T-helper 2 cell (primary cell): ENCODE measurements around the gene GNE.
"Not testable (repeated sequence)": the region's sequence is repeated elsewhere in the genome, so short reads cannot be mapped to it uniquely, and the experiment has no call there.

Experiments used
- DNase-seq, 5 experiments: peaks; one replicate each; pipeline versions ENCODE4 v3.0.0 to v3.0.0-alpha.2; 2012 to 2022

Gene GNE

DNA sequence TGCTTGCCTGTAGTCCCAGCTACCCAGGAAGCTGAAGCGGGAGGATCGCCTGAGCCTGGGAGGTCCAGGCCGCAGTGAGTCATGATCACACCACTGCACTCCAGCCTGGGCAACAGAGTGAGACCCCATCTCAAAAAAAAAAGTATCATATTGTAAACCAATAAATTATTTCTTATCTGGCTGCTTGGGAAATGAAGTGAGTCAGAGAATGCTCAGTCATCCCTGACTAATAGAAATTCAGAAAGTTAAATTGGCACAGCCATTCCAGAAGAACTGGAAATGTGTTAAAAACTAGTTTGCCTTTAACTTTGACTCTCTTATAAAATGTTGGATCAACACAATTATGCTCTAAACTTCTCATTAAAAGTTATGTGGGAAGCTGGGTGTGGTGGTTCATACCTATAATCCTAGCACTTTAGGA is 9.8 kb upstream of the GNE start:
- DNase-seq: no peak

DNA sequence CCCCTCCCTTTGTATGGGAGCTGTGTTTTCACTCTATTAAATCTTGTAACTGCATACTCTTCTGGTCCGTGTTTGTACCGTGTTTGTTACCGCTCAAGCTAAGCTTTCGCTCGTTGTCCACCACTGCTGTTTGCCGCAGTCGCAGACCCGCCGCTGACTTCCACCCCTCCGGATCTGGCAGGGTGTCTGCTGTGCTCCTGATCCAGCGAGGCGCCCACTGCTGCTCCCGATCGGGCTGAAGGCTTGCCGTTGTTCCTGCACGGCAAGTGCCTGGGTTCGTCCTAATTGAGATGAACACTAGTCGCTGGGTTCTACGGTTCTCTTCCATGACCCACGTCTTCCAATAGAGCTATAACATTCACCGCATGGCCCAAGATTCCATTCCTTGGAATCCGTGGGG is 6.6 kb upstream of the GNE start:
- DNase-seq: no peak

DNA sequence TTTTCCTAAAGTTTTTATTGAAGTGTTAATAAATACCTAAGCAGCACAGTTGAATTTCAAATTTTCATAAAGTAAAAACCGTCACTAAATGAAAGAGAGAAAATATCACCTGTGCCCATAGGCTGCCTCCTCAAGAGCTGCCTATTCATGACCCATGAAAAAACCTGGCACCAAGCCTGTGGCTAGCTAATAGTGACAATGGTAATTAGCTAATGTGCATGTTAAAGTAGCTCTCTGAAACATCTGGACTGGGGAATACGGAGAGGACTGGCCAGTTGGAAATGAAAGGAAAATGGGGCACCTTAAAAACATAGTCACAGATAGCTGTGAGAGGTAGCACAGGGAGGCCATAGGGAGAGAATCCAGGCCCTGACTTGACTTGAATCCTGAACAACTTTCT is 5.4 kb upstream of the GNE start:
- DNase-seq: no peak

DNA sequence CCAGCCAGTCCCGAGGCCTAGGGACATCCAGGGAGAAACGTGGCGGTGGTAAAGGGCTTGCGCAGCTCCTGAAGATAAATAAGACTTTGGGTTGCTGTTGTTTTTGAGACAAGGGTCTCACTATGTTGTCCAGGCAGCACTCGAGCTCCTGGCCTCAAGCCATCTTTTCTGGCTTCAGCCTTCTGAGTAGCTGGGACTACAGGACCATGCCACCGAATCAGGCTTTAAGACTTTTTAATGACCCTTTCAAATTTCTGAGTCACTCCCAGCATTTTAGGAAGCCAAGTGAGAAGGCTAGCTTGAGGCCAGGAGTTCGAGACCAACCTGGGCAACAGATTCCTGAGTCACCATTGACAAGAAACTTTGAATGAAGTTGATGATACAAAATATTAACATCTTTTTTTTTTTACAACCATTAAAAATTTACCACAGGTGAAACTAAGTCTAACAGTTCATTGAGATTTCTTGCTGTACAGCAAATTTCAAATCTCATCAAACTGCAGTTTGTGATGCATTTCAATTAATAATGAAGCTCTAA is 817 bp upstream of the GNE start:
- DNase-seq: no peak

DNA sequence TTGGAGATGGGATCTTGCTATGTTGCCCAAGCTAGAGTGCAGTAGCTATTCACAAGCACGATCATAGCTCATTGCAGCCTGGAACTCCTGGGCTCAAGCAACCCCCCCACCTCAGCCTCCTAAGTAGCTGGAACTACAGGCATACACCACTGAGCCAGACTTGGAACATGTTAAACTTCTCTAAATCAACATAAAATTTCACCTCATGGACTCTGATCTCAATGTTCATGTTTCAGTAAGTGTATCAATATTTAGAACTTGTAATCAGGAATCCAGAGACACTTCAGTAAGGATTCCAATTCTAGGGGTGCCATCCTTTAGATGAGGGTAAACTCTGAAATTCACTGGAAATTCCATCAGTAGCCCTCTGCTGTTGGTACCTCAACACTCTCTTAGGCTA is 6.8 kb downstream of the GNE start:
- DNase-seq: no peak

DNA sequence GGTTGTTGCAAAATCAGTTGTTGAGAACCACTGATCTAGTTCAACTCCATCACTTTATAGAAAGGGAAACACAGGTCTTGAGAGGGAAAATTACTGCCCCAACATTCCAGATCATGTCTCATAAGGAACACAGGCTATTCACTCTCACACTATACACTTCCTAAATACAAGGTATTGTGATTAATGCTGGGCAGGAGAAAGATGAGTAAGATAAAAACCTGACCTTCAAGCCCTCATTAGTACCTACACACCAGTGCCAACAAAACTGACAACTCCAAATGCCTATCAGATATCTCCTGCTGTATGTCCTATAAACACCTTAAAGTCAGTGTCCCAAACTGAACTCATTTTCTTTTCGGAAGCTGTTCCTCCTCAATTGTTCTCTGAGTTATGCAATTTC is 8.2 kb downstream of the GNE start:
- no peak for DNase-seq

DNA sequence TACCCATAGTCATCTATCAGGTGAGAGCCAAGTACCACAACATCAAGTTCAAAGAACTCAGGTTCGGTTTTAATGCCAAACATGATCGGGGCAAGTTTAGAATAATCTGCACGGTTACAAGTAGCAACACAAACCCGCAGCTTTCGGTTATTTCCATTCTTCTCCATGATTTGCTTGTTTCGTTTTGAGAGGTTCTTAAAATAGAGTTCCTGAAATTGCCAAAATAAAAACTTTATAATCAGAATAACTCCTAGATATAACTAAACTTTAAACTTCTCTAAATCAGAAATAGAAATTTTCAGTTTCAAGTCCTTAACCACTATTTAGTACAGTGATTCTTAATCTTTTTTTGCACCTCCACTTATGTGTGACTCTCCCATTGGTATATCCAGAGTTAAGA is 9.1 kb downstream of the GNE start:
- no peak for DNase-seq

DNA sequence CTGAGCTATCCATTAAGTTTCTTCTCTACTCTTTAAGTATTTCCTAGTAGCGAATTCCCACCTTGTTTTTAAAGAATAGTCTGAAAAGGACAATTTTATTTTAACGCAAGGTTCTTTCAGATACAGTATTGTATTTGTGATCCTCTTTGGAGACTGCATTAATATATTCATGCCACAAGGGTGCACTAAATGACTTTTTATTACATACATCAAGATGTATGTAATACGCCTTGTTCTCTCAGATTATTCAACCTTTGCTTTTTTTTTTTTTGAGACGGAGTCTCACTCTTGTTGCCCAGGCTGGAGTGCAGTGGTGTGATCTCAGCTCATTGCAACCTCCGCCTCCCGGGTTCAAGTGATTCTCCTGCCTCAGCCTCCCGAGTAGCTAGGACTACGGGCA is 10.2 kb downstream of the GNE start:
- DNase-seq: peak in 1 of 5 experiments; percentile 66

DNA sequence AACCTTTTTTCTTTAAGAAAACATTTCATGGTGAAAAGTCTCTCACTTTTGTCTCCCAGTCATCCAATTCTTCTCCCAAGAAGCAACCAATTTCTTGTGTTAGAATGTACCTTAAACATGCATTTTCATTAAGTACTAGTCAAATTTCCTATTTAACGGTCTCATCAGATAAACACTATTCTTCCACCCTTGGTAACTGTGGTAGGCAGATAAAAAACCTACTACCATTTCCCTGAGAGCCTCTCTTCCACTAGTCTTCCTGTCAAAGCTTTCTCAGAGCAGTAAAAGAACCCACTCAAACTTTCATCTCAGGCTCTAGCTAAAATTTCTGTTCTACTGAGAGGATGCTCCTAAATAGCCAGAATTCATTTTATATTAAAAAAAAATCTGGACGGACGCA is 10.9 kb downstream of the GNE start:
- DNase-seq: no peak

DNA sequence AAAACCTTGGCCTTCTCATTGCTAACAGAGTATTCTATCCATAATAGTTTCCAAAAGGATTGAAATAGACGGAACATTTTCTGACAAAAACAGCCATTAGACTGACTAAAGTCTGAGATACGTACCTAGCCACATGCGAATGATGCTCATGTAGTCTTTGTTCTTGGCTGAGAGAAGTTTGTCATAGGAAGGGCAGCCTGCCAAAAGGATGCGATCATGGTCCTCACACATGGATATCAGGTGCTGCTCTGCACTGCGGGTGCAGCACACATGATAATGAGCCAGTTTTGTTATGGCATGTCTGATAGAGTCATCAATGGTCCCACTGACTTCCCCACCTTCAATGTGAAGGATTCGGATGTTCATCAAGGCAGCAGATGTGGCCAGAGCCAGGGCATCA is 12.3 kb downstream of the GNE start:
- no peak for DNase-seq

DNA sequence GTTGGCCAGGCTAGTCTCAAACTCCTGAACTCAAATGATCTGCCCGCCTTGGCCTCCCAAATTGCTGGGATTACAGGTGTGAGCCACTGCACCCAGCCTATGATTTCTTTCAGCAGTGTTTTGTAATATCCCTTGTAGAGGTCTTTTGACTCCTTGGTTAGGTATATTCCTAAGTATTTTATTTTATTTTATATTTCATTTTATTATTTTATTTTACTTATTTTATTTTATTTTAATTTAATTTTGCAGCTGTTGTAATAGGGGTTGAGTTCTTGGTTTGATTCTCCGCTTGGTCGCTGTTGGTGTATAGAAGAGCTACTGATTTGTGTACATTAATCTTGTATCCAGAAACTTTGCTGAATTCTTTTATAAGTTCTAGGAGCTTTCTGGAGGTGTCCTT is 18.6 kb downstream of the GNE start:
- not testable (repeated sequence) for DNase-seq

DNA sequence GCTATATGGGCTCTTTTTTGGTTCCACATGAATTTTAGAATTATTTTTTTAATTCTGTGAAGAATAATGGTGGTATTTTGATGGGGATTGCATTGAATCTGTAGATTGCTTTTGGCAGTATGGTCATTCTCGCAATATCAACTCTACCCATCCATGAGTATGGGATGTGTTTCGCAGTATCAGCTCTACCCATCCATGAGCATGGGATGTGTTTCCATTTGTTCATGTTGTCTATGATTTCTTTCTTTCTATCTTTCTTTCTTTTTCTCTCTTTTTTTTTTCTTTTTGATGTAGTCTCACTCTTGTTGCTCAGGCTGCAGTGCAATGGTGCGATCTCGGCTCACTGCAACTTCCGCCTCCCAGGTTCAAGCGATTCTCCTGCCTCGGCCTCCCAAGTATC is 19.0 kb downstream of the GNE start:
- DNase-seq: not testable (repeated sequence)

DNA sequence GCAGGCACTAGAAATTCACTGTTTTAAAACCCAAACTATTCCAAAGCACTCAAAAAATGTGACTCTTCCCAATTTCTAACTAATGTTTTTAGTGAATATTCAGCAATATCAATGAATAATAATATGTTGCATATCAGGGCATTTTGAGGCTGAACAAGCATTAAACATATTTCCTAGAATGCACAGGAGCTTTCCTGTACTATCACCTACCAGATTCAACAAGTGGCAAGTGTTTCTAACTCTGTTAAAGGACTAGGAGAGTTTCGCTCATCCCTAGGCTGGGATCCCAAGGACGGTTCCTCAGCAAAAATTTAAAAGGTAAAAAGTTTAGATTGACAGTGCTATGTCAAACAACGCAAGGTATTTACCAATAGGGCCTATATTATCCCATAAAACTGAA is 21.0 kb downstream of the GNE start:
- DNase-seq: no peak

DNA sequence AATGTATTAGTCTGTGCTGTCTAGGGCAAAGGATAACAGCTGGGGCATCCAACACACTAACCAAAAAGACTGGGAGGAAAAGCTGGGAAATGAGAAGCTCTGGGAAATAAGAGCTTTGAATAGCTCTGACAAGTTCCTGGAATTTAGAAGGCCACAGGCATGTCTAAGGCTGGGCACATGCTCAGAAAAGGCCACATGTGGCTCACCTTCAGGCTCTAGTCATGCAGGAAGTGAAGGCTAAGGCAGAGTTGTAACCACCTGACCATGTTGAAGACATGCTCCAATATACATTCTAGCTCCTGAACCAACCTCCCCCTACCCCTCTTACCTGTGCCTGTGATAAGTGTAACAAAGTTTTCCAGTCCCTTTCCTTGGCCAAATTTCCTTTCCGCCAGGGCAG is 35.8 kb downstream of the GNE start:
- DNase-seq: peak in 1 of 5 experiments; percentile 12

DNA sequence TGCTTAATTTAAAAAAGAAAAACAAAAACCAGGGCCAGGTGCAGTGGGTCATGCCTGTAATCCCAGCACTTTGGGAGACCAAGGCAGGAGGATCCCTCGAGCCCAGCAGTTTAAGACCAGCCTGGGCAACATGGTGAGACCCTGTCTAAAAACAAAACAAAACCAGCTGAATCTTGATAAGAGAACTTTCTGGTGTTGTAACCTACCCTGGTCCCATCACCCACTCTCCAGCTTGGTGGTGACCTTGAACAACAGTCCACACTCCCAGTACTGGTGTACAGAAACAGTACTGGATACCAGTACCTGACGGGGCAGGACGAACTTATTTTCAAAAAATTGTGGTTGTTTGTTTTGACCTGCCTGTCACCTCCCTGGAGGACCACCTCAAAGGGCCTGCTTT is 36.6 kb downstream of the GNE start:
- DNase-seq: no peak

DNA sequence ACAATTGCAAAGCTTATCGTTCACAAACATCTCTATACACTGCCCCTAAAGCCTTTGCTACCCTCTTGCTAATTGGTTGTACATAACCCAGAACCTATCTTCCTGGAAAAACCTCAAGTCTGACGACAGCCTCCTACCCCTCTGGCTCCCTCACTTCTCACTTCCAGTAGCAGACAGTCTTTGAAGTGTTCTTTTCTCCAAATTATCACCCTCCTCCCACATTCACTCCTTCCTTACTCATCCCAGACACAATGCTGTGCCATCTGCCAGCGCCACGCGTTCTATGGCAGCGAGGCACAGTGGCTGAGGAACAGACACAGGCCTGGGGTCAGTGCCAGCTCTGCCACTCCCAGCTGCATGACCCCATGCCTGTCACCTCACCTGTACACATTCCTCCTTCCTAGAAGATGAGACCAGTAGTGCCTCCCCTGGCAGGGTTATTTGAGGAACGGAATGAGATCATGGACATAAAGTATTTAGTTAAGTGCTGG is 39.8 kb downstream of the GNE start:
- DNase-seq: peak in 1 of 5 experiments; percentile 82

DNA sequence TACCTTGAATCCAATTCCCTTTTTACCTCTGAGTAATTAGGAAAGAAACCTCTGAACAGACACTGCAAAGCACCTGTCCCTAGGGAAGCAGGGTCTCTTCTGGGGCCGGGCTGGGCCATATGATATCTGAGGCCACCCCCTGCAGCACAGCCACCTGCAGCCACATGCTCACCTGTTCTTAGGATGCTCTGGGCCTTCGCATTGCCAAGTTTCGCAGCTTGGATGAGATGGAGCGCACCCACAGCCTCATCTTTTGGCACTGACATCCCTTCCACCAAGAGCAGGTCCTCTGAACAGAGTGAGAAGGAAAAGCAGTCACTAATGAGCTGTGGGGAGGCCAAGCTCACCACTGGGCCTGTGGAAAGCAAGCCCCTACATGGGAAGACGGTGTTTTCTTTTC is 40.2 kb downstream of the GNE start:
- no peak for DNase-seq

DNA sequence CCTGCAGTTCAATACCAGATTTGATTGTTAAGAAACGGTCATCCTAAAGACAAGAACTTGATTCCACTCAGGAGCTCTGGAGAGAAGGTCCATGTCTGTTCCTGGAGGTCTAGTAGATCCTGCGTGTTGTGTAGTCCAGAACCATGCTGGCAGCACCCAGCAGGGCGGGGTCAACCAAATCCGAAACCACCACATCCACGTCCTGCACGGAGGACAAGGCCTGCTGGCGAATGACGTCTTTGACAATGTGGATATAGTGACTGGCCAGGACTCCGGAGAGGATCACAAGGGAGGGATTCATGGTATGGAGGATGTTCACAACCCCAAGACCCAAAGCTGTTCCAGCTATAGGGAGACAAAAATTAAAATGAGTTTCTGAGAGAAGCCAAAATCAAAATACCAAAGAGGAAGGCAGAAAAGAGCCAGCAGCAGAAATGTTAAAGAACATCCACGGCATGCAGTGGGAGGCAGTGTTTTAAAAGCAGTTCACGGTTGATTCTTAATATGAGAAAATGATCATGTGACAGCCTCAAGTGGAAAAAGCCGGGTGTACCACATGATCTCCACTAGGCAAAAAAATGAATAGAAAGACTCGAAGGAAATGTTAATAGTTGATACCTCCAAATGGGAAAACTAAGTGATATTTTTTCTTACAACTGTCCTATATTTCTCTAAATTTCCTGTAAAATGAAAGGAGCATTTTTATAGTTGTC is 40.8 kb downstream of the GNE start:
- peak in 1 of 5 experiments; percentile 36 for DNase-seq

DNA sequence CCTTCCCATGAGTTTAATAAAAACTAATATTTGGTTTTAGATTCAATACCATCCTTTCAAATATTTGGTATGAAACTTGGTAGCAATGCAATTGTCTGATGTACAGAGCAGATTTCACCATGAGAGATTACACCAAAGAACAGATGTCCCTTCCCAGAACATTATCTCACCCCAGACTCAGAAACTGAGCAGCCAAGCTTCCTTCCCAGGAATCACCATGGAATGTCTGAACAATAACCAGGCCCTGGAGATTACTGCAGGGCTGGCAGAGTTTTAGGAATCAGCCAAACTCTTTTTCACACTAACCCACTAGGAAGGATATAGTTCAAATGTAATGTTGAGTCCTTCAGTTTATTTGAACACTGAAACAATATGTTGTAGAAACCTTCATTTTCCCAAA is 43.7 kb downstream of the GNE start:
- no peak for DNase-seq

DNA sequence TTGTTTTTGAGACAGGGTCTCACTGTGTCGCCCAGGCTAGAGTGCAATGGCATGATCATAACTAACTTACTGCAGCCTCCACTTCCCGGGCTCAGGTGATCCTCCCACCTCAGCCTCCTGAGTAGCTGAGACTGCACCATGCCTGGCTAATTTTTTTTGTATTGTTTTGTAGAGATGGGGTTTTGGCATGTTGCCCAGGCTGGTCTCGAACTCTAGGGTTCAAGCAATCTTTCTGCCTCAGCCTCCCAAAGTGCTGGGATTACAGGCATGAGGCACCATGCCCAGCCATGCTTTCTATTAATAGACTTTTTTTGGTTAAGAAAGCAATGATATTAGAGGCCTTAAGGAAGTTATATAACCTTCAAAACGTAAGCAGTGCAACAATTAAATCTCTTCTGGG is 44.3 kb downstream of the GNE start:
- no peak for DNase-seq

DNA sequence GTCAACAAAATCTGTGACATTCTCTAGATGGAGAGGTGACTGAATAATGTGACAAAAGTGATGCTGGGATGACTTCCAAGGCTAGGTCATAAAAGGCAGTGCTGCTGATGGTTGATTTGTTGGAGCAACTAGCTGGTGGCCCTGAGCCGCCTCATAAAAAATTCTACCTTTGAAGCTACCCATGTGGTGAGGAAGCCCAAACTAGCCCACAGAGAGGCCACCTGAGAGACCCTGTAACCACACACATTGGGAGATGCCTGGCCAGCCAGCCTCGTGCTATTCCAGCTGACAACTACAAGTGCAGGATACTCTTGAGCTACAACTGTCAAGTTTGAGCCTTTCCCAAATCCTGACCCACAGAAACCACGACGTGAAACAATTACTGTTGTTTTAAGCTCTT is 44.9 kb downstream of the GNE start:
- DNase-seq: no peak

DNA sequence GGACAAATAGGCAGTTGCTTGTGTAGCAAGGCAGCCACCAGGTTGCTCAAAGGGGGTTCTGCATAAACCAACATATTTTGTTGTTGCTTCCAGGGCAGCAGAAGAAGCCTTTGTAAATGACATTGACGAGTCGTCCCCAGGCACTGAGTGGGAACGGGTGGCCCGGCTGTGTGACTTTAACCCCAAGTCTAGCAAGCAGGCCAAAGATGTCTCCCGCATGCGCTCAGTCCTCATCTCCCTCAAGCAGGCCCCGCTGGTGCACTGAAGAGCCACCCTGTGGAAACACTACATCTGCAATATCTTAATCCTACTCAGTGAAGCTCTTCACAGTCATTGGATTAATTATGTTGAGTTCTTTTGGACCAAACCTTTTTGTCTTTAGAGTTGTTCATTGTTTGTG is 46.7 kb downstream of the GNE start:
- DNase-seq: no peak

DNA sequence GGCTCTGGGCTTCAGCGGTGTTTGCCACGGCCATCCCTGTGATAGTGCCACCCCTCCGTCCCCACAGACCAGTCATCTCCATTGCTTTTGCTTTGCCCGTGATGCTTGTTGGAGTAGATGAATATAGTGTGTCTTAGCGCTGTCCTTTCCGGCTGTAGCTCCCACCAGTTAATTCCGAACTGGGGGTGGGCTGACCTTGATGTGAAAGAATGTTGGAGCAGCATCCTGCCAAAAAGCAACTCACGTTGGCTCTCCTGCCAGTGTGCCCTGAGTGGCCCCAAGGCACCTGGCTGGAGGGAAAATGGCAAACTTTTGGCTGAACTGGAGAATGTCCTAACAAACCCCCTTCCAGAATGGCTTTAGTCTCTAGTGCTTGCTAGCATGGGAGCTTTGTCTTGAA is 47.5 kb downstream of the GNE start:
- no peak for DNase-seq

DNA sequence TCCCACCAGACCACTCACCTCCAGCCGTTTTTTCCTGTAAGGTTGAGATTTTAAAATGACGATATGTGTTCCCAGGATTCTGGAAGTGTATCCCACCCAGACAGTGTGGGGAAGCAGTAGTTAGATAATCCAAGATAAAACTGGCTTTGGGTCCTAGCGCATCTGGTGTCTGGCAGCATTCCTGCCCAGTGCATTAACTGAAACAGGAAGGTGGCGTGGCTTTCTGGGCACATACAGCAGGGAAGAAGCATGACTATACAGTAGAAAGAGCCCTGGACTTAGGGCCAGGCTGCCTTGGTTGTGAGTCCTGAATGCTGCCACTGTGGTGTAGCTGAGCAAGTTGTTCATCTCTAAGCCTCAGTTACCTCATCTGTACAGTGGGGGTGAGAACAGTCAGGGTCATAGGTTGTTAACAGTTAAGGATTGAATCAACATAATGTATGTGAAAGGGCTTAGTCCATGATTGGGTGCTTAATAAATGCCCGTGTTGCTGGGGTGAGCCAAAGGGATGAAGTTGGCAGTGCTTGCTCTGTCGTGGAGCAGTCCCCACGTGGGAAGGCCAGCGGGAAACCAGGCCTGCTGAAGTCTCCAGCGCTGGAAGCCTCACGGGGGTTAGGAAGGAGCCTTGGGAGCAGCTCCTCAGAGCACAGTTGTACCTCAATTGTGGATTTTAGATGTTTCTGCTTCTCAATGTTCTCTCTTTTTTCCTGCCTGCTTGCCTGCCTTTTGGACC is 49.6 kb downstream of the GNE start:
- DNase-seq: peak in 1 of 5 experiments; percentile 35
